HL-60/S4 treated with phorbol 12-myristate 13-acetate at 8.2 ng/mL for 4 days and 3 days (cell line): ENCODE data around the gene PRKN.
"Not testable (repeated sequence)": the region's sequence is repeated elsewhere in the genome, so short reads cannot be mapped to it uniquely, and the experiment has no call there.

ENCODE experiments used
- in situ Hi-C: fragments of 300-500 bp; cut with MboI; formaldehyde crosslinking; loops from 2 replicates; pipeline ENCODE4 v1.15.0; 2022; ENCODE audit warnings: low sequenced_read_pairs

PRKN gene

GRCh38 chr6:161316531-161316930 lies 1411.0 kb downstream of the PRKN start:
- in situ Hi-C loops, result no loop called here

- in situ Hi-C loops, result not testable (repeated sequence)
Observed at GRCh38 chr6:161315246-161315917, 1412.2 kb downstream of the PRKN start.

- in situ Hi-C loops, result not testable (repeated sequence)
Observed at GRCh38 chr6:161314541-161315245, 1412.9 kb downstream of the PRKN start.

GRCh38 chr6:161313940-161314509 lies 1413.5 kb downstream of the PRKN start:
- in situ Hi-C loops, result no loop called here

GRCh38 chr6:161313475-161313874 lies 1414.1 kb downstream of the PRKN start:
- in situ Hi-C loops, result not testable (repeated sequence)

- in situ Hi-C loops, result not testable (repeated sequence)
Observed at GRCh38 chr6:161309774-161310173, 1417.8 kb downstream of the PRKN start.

- in situ Hi-C loops, result no loop called here
Observed at GRCh38 chr6:161308075-161308655, 1419.4 kb downstream of the PRKN start.

- in situ Hi-C loops, result no loop called here
Observed at GRCh38 chr6:161305860-161306259, 1421.7 kb downstream of the PRKN start.

GRCh38 chr6:161303628-161304340 lies 1423.8 kb downstream of the PRKN start:
- in situ Hi-C loops, result no loop called here

GRCh38 chr6:161302949-161303348 lies 1424.6 kb downstream of the PRKN start:
- in situ Hi-C loops, result no loop called here

GRCh38 chr6:161301338-161301737 lies 1426.2 kb downstream of the PRKN start:
- in situ Hi-C loops, result no loop called here

- in situ Hi-C loops, result no loop called here
Observed at GRCh38 chr6:161300823-161301222, 1426.7 kb downstream of the PRKN start.

- in situ Hi-C loops, result no loop called here
Observed at GRCh38 chr6:161299726-161300125, 1427.8 kb downstream of the PRKN start.
